HG03095 (cell line): ENCODE measurements around the gene ASCC2.

Experiments used
- ATAC-seq: cut with Tn5 transposase; IDR thresholded peaks from one replicate; pipeline ENCODE4 v1.9.1; 2021; ENCODE audit warnings: moderate library complexity; ENCODE audit not compliant: unreplicated experiment

The ASCC2 gene

GRCh38 chr22:29788339-29789279 is 49.5 kb downstream of the ASCC2 start:
- ATAC-seq, result no peak

- ATAC-seq, result no peak
These were observed 50.6 kb downstream of the ASCC2 start for GRCh38 chr22:29787371-29787980.

DNA sequence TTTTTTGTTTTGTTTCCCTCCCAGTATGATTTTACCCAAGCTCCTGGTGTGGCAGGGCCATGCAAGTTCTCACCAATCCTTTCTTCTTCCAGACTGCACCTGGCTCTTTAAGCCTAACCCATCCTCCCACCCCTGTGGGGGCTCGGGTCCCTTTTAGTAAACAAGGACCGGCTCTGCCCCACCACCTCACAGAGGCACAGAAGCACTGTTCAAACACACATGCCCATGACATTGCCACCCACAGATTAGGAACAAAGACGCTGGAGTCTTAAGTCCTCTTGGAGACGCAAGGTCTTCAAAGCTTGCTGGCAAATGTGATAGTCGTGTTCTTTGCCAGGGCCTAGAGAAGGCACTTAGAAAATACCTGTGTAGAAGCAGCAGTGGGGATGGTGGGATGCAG is 52.0 kb downstream of the ASCC2 start:
- ATAC-seq, result no peak

GRCh38 chr22:29784451-29785361 is 53.4 kb downstream of the ASCC2 start:
- ATAC-seq, result no peak

DNA sequence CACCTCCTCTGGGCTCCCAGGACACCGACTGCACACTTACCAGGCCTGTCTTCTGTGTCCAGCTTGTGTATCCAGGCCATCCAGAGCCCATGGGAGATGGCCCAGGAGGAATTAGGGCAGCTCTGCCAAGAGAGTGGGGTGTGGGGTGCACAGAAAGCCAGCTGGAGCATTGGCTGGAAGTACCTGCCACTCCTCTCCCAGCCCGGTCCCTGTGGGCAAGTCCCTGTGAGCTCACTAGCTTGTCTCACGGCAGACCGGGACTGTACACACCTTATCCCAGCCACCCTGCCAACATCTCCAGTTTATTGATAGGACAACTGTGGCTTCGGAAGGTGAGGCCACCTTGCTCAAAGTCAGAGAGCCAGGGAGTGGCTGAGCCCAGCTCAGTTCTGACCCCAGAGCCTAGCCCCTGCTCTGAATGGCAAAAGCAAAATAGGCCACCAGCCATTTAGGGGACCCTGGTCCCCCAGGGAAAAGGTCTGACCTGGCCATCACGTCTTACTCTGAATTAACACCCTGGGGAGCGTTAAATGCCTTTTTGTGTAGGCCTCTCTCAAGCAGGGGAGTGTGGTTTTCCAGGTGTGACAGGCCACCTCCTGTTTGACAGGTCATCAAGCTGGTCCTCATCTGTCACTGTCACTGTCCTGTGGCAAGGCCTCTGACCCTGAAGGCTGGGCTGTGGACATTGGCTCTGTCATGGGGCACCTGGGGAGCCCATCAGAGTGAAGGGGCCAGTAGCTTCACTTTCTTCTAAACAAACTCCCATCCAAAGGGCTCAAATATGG is 55.8 kb downstream of the ASCC2 start:
- ATAC-seq, result no peak

GRCh38 chr22:29780748-29781676 is 57.1 kb downstream of the ASCC2 start:
- ATAC-seq, result no peak

DNA sequence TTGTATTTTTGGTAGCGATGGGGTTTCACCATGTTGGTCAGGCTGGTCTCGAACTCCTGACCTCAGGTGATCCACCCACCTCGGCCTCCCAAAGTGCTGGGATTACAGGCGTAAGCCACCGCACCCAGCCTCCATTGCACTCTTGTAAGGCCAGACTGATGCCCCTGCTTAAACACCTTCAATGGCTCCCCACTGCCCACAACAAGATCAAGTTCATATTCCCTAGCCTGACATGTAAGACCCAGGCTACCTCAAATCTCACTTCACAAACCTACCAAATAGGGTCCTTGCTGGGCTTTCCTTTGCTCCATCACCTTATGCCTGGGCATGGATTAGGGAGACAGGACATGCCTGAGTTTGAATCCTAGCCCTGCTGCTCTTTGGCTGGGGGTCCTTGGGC is 57.9 kb downstream of the ASCC2 start:
- no peak for ATAC-seq

DNA sequence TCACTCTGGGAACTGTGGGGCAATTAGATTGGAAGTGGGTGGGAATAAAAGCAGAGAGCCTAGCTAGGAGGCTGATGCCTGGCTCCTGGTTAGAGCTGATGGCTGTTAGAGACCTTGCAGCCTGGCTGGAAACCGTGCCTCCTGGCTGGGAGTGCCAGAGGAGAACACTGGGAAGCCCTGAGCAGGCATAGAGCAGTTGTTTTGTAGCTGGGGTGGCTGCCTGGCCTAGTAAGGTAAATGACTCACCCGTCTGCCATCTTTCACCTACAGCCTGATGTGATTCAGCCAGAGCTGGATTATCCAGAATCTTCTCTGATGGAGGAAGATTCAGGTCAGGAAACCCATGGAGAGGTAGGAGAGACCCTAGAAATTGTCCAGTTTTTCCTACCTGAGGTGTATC is 64.8 kb downstream of the ASCC2 start:
- no peak for ATAC-seq

DNA sequence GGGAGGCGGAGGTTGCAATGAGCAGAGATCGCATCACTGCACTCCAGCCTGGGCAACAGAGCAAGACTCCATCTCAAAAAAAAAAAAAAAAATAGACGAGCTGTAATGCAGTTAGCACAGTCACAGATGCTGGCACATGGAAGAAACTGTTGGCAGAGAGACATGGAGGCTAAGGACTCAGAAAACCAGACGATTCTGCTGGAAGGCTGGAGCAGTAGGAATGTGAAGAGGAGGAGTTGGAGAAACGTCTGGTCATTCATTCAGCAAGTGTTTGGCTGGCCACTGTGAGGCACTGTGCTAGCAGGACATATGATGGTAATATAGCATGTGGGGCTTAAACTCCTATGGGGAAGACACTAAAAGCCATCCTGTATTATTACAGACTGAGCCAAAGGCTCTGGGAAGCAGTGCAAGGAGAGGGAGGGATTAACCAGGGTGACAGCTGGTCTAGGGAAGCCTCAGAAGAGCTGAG is 65.9 kb downstream of the ASCC2 start:
- no peak for ATAC-seq

- ATAC-seq, result no peak
These were observed 68.3 kb downstream of the ASCC2 start for GRCh38 chr22:29769723-29770321.

GRCh38 chr22:29768052-29768693 is 69.9 kb downstream of the ASCC2 start:
- ATAC-seq, result no peak

- ATAC-seq, result peak; percentile 56
These were observed 70.7 kb downstream of the ASCC2 start, which contains the start of gene UQCR10 for GRCh38 chr22:29767171-29768051. Gene UQCR10, plus strand, starts transcription at chr22:29767369. Its CDS starts 30 bp downstream, at chr22:29767399.

DNA sequence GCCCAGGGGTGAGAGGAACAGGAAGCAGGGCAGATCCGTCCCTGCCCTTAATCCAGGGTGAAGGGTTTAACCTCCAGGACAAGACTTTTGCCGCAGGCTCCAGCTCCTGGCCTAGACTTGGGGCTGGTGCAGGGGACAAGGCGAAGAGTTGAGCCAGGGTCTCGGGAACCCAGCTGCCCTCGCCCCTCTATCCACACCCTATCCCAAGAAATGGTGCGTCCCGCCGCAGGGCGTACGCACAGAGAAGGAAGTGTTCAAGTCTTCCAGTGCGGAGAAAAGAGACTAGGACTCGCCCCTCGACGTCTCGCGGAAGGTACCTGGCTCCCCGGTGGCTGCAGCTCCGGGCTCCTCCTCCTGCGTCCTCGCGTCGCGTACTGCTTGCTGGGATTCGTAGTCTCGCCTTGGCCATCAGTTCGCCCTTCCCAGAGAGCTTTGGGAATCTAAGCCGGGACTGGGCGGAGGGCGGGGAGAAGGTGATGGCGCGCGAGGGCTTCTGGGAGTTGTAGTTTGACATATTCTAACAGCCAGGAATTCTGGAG is 71.4 kb downstream of the ASCC2 start, which contains the start of gene ZMAT5:
ZMAT5 (minus strand) TSS at position 376 of the 539 bp plus-strand sequence. CDS start 18,463 bp downstream, outside the sequence.
- ATAC-seq, result peak; percentile 87

- ATAC-seq, result peak; percentile 10
These were observed 72.0 kb downstream of the ASCC2 start for GRCh38 chr22:29765905-29766631.

- ATAC-seq, result no peak
These were observed 75.8 kb downstream of the ASCC2 start for GRCh38 chr22:29762263-29762662.

- no peak for ATAC-seq
These were observed 79.1 kb downstream of the ASCC2 start for GRCh38 chr22:29758959-29759358.
